Activated CD4-positive, alpha-beta T cell treated with anti-CD3 and anti-CD28 coated beads for 36 hours (primary cell): ENCODE results near the gene YTHDF1. TPM values are rescaled to one million over a fixed set of nuclear protein-coding genes. Genes with fewer than 3 reads are reported as not detected.

ENCODE experiments used
- ATAC-seq: fragments of 200-7000 bp; cut with Tn5 transposase; one replicate; pipeline ENCODE4 v1.10.0; 2021; ENCODE audit warnings: mild to moderate bottlenecking, moderate library complexity
- CTCF ChIA-PET: fragments of 350-600 bp; sonication (Branson Sonifier 250); formaldehyde crosslinking; loops from one replicate; lab custom pipeline; 2021; ENCODE audit warnings: antibody characterized with exemption; lab: Charles Lee
- POLR2A ChIA-PET: fragments of 350-600 bp; sonication (Branson Sonifier 250); formaldehyde crosslinking; loops from one replicate; lab custom pipeline; 2021; ENCODE audit warnings: antibody characterized with exemption, inconsistent platforms; lab: Charles Lee
- DNase-seq: peaks from one replicate; pipeline ENCODE4 v3.0.0-alpha.2; 2020
- H3K27ac Mint-ChIP-seq: one replicate; pipeline ENCODE4 v1.8.0; 2021; ENCODE audit warnings: mixed read lengths
- H3K27me3 Mint-ChIP-seq: one replicate; pipeline ENCODE4 v1.8.0; 2021; ENCODE audit warnings: mixed read lengths
- H3K36me3 Mint-ChIP-seq: one replicate; pipeline ENCODE4 v1.8.0; 2021; ENCODE audit warnings: low read depth, mixed read lengths
- H3K4me1 Mint-ChIP-seq: one replicate; pipeline ENCODE4 v1.8.0; 2021; ENCODE audit warnings: mixed read lengths
- H3K4me3 Mint-ChIP-seq: one replicate; pipeline ENCODE4 v1.8.0; 2021; ENCODE audit warnings: mild to moderate bottlenecking, moderate library complexity, mixed read lengths
- H3K9me3 Mint-ChIP-seq: one replicate; pipeline ENCODE4 v1.8.0; 2021; ENCODE audit warnings: low read depth, mixed read lengths
- intact Hi-C, 2 experiments: fragments of 100-400 bp; cut with DNase I in 1 of 2; cut with micrococcal nuclease in 1 of 2; formaldehyde crosslinking; loops; one replicate each; pipeline versions ENCODE4 v1.14.2 to v1.15.1; 2022 to 2024; cut with DNase I, micrococcal nuclease
- total RNA-seq, 2 experiments: library from RNA; stranded (reverse); gene quantifications; one replicate each; pipeline ENCODE4 v1.2.3, GENCODE V29; 2021

YTHDF1 gene
- total RNA-seq: 10 to 100 TPM; 32.2 to 32.6 TPM

- intact Hi-C loops: loop anchor here in 1 of 2 experiments (1.0 to 10.0 kb wide), 12 partner anchors 56 to 1094 kb away; partner anchors contain the start of genes ABHD16B, ADRM1, ARFGAP1 and LSM14B
- DNase-seq (peak; percentile 98), ATAC-seq (peak; percentile 98)
- POLR2A ChIA-PET: interaction anchor here (1.2 kb wide), 1 partner anchor 12 kb away, joined by 4 read pairs; no protein-coding TSS in a partner anchor
- peak within 1 kb of the TSS; percentile 88 for H3K27ac Mint-ChIP-seq
- peaks cover 32% of the 10 kb centered on the region for H3K36me3 Mint-ChIP-seq
- H3K9me3 Mint-ChIP-seq: no peaks in the 10 kb centered on the region
- H3K4me1 Mint-ChIP-seq: peaks cover 43% of the 10 kb centered on the region
- H3K27me3 Mint-ChIP-seq: peaks cover 4% of the 10 kb centered on the region
- CTCF ChIA-PET: interaction anchor here (1.0 kb wide), 1 partner anchor 33 kb away, joined by 3 read pairs; no protein-coding TSS in a partner anchor
- H3K4me3 Mint-ChIP-seq: peak within 1 kb of the TSS; percentile 92
Observed at GRCh38 chr20:63216041-63216848, at the start of gene YTHDF1. TSS of gene YTHDF1 (minus strand) at chr20:63216131. CDS start at chr20:63215892, 239 bp downstream.

DNA sequence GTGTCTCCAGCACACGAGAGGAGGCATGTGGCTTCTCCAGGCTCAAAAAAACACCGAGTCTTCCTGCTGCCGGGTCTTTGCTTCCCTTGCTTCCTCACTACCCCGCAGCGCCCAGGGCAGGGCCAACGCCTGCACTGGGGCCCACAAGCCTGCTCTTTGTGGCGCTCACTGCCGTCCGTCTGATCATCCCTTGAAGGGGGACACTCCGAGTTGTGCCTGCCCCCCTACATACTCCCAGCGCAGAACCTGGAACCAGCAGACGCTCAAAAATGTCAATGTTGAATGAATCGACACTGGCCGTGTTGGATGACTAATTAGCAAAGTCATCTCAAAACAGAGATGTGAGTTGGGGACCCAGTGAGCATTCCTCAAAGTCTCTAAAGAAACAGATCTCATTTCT lies 48.6 kb upstream of the YTHDF1 start:
- Mint-ChIP-seq H3K36me3 (no peaks in the 10 kb centered on the region), H3K4me3 (no peak overlapping the region), H3K27me3 (peaks cover 19% of the 10 kb centered on the region), H3K9me3 (no peaks in the 10 kb centered on the region), H3K27ac (no peak overlapping the region), H3K4me1 (no peaks in the 10 kb centered on the region)
- CTCF ChIA-PET: no interaction called here
- POLR2A ChIA-PET: no interaction called here
- ATAC-seq: no peak
- intact Hi-C loops: no loop called here
- no peak for DNase-seq

DNA sequence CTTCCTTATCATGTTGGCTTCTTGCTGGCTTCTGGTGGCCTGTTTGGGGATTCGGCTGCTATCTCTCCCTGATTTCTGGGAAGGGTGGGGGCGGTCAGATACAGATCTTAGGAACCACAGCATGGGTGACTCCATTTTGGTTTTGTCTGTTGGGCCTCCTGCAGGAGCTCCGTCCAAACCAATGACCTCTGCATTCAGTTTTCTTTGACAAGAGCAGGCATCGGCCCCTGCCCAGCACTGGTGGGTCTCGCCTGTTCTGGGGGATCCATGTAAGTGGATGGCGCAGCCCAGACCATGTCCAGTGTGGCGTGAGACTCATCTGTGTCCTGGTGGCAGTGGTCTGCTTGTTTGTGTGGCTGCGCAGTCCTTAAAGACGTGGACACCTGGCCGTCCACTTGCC lies 48.1 kb upstream of the YTHDF1 start:
- ATAC-seq (no peak), DNase-seq (no peak)
- H3K9me3 Mint-ChIP-seq: no peaks in the 10 kb centered on the region
- no peak overlapping the region for H3K27ac Mint-ChIP-seq
- H3K4me3 Mint-ChIP-seq: no peak overlapping the region
- no peaks in the 10 kb centered on the region for H3K36me3 Mint-ChIP-seq
- H3K4me1 Mint-ChIP-seq: no peaks in the 10 kb centered on the region
- intact Hi-C loops: no loop called here
- peaks cover 19% of the 10 kb centered on the region for H3K27me3 Mint-ChIP-seq
- CTCF ChIA-PET: no interaction called here
- POLR2A ChIA-PET: no interaction called here

DNA sequence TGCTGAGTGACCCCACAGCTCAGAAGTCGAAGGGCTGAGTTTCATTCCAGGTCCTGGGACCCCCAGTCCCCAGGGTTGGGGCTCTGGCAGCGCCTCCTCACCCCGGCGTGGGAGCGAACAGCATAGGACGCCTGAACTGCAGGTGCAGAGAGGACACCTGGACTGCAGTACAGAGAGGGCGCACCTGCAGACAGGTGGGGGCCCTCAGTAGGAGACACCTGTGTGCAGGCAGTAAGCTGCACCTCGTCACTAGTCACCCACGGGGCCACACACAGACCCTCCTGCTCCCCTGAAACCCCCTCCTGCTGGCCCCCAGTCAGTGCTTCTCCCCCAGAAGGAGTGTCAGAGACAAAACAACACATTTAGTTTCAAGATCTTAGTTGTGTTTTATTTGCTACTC lies 46.9 kb upstream of the YTHDF1 start:
- Mint-ChIP-seq H3K27ac (no peak overlapping the region), H3K27me3 (peaks cover 19% of the 10 kb centered on the region), H3K36me3 (no peaks in the 10 kb centered on the region), H3K9me3 (no peaks in the 10 kb centered on the region), H3K4me1 (no peaks in the 10 kb centered on the region), H3K4me3 (no peak overlapping the region)
- no peak for ATAC-seq
- no peak for DNase-seq
- CTCF ChIA-PET: no interaction called here
- intact Hi-C loops: no loop called here
- POLR2A ChIA-PET: no interaction called here

DNA sequence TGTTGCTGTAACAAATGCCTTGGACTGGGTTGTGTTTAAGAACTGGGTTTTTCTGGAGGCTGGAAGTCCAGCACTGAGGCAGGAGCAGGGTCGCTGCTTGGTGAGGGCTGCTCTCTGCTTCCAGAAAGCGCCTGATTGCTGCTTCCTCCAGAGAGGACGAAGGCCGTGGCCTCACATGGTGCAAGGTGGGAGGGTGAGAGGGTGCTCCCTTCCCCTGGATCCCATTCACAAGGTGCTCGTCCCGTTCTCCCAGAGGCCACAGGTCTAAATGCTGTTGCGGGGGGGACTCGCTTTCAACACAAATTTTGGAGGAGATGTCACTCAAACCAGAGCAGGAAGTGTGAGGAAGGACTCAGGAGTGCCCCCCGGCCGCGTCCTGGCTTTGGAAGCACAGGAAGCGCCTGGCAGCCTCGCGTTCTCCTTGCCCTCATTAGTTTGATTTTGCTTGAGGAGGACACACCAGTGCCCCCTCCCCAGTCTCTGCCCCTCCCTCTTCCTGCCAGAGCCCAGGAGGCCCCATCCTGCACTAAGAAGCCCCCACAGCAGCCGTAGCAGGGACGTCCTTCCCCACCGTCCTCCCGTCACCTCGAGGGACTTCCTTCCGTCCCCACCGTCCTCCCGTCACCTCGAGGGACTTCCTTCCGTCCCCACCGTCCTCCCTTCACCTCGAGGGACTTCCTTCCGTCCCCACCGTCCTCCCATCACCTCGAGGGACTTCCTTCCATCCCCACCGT lies 46.0 kb upstream of the YTHDF1 start:
- Mint-ChIP-seq H3K27ac (no peak overlapping the region), H3K9me3 (no peaks in the 10 kb centered on the region), H3K27me3 (peaks cover 24% of the 10 kb centered on the region), H3K36me3 (no peaks in the 10 kb centered on the region), H3K4me1 (no peaks in the 10 kb centered on the region), H3K4me3 (no peak overlapping the region)
- ChIA-PET POLR2A (no interaction called here), CTCF (no interaction called here)
- intact Hi-C loops: no loop called here
- no peak for ATAC-seq
- no peak for DNase-seq

GRCh38 chr20:63261060-63261794 lies 45.3 kb upstream of the YTHDF1 start:
- H3K27ac Mint-ChIP-seq: no peak overlapping the region
- CTCF ChIA-PET: no interaction called here
- intact Hi-C loops: no loop called here

GRCh38 chr20:63260521-63260920 lies 44.6 kb upstream of the YTHDF1 start:
- ChIA-PET POLR2A (no interaction called here), CTCF (no interaction called here)
- H3K27me3 Mint-ChIP-seq: peaks cover 29% of the 10 kb centered on the region
- DNase-seq (no peak), ATAC-seq (no peak)
- intact Hi-C loops: no loop called here
- no peaks in the 10 kb centered on the region for H3K36me3 Mint-ChIP-seq
- no peak overlapping the region for H3K4me3 Mint-ChIP-seq
- H3K9me3 Mint-ChIP-seq: no peaks in the 10 kb centered on the region
- no peak overlapping the region for H3K27ac Mint-ChIP-seq
- no peaks in the 10 kb centered on the region for H3K4me1 Mint-ChIP-seq

More at GRCh38 chr20:63261060-63261794, 45.3 kb upstream of the YTHDF1 start:
- no peaks in the 10 kb centered on the region for H3K9me3 Mint-ChIP-seq
- DNase-seq (no peak), ATAC-seq (no peak)
- POLR2A ChIA-PET: no interaction called here
- no peaks in the 10 kb centered on the region for H3K4me1 Mint-ChIP-seq
- no peaks in the 10 kb centered on the region for H3K36me3 Mint-ChIP-seq
- peaks cover 26% of the 10 kb centered on the region for H3K27me3 Mint-ChIP-seq
- H3K4me3 Mint-ChIP-seq: no peak overlapping the region

- CTCF ChIA-PET: no interaction called here
- no peaks in the 10 kb centered on the region for H3K9me3 Mint-ChIP-seq
- DNase-seq (no peak), ATAC-seq (no peak)
- no peaks in the 10 kb centered on the region for H3K4me1 Mint-ChIP-seq
- POLR2A ChIA-PET: no interaction called here
- H3K4me3 Mint-ChIP-seq: no peak overlapping the region
- no peak overlapping the region for H3K27ac Mint-ChIP-seq
- peaks cover 33% of the 10 kb centered on the region for H3K27me3 Mint-ChIP-seq
- H3K36me3 Mint-ChIP-seq: no peaks in the 10 kb centered on the region
- intact Hi-C loops: no loop called here
Observed at GRCh38 chr20:63259734-63260460, 44.0 kb upstream of the YTHDF1 start.

- CTCF ChIA-PET: no interaction called here
- Mint-ChIP-seq H3K4me1 (no peaks in the 10 kb centered on the region), H3K9me3 (no peaks in the 10 kb centered on the region), H3K36me3 (no peaks in the 10 kb centered on the region), H3K4me3 (no peak overlapping the region), H3K27ac (no peak overlapping the region), H3K27me3 (peaks cover 32% of the 10 kb centered on the region)
- DNase-seq (no peak), ATAC-seq (no peak)
- POLR2A ChIA-PET: interaction anchor here (0.6 kb wide), 1 partner anchor 39 kb away, joined by 3 read pairs; no protein-coding TSS in a partner anchor
- intact Hi-C loops: no loop called here
Observed at GRCh38 chr20:63258781-63259180, 42.9 kb upstream of the YTHDF1 start.

DNA sequence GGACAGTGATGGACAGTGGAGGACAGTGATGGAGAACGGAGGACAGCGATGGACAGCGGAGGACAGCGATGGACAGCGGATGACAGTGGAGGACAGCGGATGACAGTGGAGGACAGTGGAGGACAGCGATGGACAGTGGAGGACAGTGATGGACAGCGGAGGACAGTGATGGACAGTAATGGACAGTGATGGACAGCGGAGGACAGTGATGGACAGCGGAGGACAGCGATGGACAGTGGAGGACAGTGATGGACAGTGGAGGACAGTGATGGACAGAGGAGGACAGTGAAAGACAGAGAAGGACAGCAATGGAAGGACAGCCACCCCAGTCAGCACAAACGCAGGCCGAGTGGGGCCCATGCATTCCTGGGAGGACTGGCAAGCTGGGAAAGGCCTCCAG lies 41.7 kb upstream of the YTHDF1 start:
- Mint-ChIP-seq H3K27me3 (peaks cover 35% of the 10 kb centered on the region), H3K4me1 (peaks cover 3% of the 10 kb centered on the region), H3K27ac (no peak overlapping the region), H3K9me3 (no peaks in the 10 kb centered on the region), H3K4me3 (no peak overlapping the region), H3K36me3 (no peaks in the 10 kb centered on the region)
- intact Hi-C loops: no loop called here
- ChIA-PET CTCF (no interaction called here), POLR2A (no interaction called here)
- ATAC-seq (no peak), DNase-seq (no peak)

- ATAC-seq: no peak
- ChIA-PET CTCF (no interaction called here), POLR2A (no interaction called here)
- Mint-ChIP-seq H3K9me3 (no peaks in the 10 kb centered on the region), H3K27me3 (peaks cover 35% of the 10 kb centered on the region), H3K4me1 (peaks cover 3% of the 10 kb centered on the region), H3K27ac (no peak overlapping the region), H3K36me3 (no peaks in the 10 kb centered on the region), H3K4me3 (no peak overlapping the region)
- intact Hi-C loops: no loop called here
- DNase-seq: no peak
Observed at GRCh38 chr20:63256954-63257353, 41.0 kb upstream of the YTHDF1 start.
